NCI-H1105 (cell line): Measurements from ENCODE around the gene ATXN7L3.
"Not testable (repeated sequence)": the region's sequence is repeated elsewhere in the genome, so short reads cannot be mapped to it uniquely, and the experiment has no call there.

Experiments
- DNase-seq: peaks from one replicate; lab custom pipeline; 2025; lab: John Stamatoyannopoulos, UW

The ATXN7L3 gene

GRCh38 chr17:44199553-44200477 is at the start of gene ATXN7L3:
ATXN7L3 (minus strand) TSS chr17:44199884; CDS start chr17:44198070, 1,814 bp downstream.
- DNase-seq, result peak; percentile 96

- DNase-seq, result no peak
Observed at GRCh38 chr17:44247876-44248736, 48.4 kb upstream of the ATXN7L3 start.

GRCh38 chr17:44247440-44247841 is 47.8 kb upstream of the ATXN7L3 start:
- no peak for DNase-seq

GRCh38 chr17:44241106-44241624 is 41.5 kb upstream of the ATXN7L3 start:
- no peak for DNase-seq

GRCh38 chr17:44237886-44238285 is 38.2 kb upstream of the ATXN7L3 start:
- not testable (repeated sequence) for DNase-seq

- no peak for DNase-seq
Observed at GRCh38 chr17:44236444-44236991, 36.8 kb upstream of the ATXN7L3 start.

- no peak for DNase-seq
Observed at GRCh38 chr17:44235583-44235936, 35.9 kb upstream of the ATXN7L3 start.

GRCh38 chr17:44233582-44233981 is 33.9 kb upstream of the ATXN7L3 start:
- DNase-seq, result no peak

GRCh38 chr17:44232061-44232460 is 32.4 kb upstream of the ATXN7L3 start:
- DNase-seq, result no peak

GRCh38 chr17:44230140-44230539 is 30.5 kb upstream of the ATXN7L3 start:
- no peak for DNase-seq

GRCh38 chr17:44229090-44229489 is 29.4 kb upstream of the ATXN7L3 start:
- no peak for DNase-seq

GRCh38 chr17:44223541-44224071 is 23.9 kb upstream of the ATXN7L3 start:
- DNase-seq, result no peak

- DNase-seq, result peak; percentile 82
Observed at GRCh38 chr17:44222112-44222869, 22.6 kb upstream of the ATXN7L3 start.

GRCh38 chr17:44221862-44222111 is 22.1 kb upstream of the ATXN7L3 start:
- DNase-seq, result no peak

- DNase-seq, result peak; percentile 67
Observed at GRCh38 chr17:44221084-44221861, 21.6 kb upstream of the ATXN7L3 start.

- no peak for DNase-seq
Observed at GRCh38 chr17:44220213-44221083, 20.8 kb upstream of the ATXN7L3 start.

GRCh38 chr17:44219616-44220212 is 20.0 kb upstream of the ATXN7L3 start, which contains the start of gene UBTF:
UBTF (minus strand) TSS chr17:44219675; CDS start chr17:44218229, 1,446 bp downstream.
- DNase-seq, result peak; percentile 48

GRCh38 chr17:44219108-44219615 is 19.5 kb upstream of the ATXN7L3 start:
- DNase-seq, result peak; percentile 41
